Sigmoid colon (tissue), 7 donors: ENCODE results near the gene KCTD15. TPM values are rescaled to one million over a fixed set of nuclear protein-coding genes. Genes with fewer than 3 reads are reported as not detected.

Source experiments
- DNase-seq: peaks from one replicate; pipeline ENCODE4 v3.0.0-alpha.2; 2019
- H3K27ac ChIP-seq, 4 donors: fragments of 200-600 bp; sonication (generic); one replicate each; pipeline ENCODE4 v1.5.1; 2016 to 2019; ENCODE audit warnings: mild to moderate bottlenecking in 1 of 4
- H3K27me3 ChIP-seq, 3 donors: fragments of 200-600 bp; sonication (generic); one replicate each; pipeline ENCODE4 v1.5.1; 2019; ENCODE audit warnings: mild to moderate bottlenecking in 1 of 3
- H3K36me3 ChIP-seq, 4 donors: fragments of 200-600 bp; sonication (generic); one replicate each; pipeline ENCODE4 v1.5.1; 2016 to 2019
- H3K4me1 ChIP-seq, 4 donors: fragments of 200-600 bp; sonication (generic); one replicate each; pipeline ENCODE4 v1.5.1; 2017 to 2019
- H3K4me3 ChIP-seq, 4 donors: fragments of 200-600 bp; sonication (generic); one replicate each; pipeline ENCODE4 v1.5.1; 2017 to 2019; ENCODE audit warnings: mild to moderate bottlenecking in 2 of 4, moderate library complexity in 1 of 4
- H3K9me3 ChIP-seq, 4 donors: fragments of 200-600 bp in 3 of 4; sonication (generic) in 3 of 4; one replicate each; pipeline versions ENCODE4 v1.5.1 to v1.6.1; 2013 to 2019
- EP300 ChIP-seq, 4 donors: sonication (generic); formaldehyde crosslinking; IDR thresholded peaks; one replicate each; pipeline ENCODE4 v1.6.1; 2017; ENCODE audit warnings: antibody characterized with exemption in 4 of 4
- POLR2A ChIP-seq, 2 donors: fragments of 450-650 bp; IDR thresholded peaks; one replicate each; pipeline ENCODE4 v1.6.1; 2016; ENCODE audit warnings: antibody characterized with exemption in 2 of 2, mild to moderate bottlenecking in 2 of 2, moderate library complexity in 2 of 2
- POLR2AphosphoS5 ChIP-seq, 4 donors: sonication (generic); formaldehyde crosslinking; IDR thresholded peaks; one replicate each; pipeline ENCODE4 v1.6.1; 2017; ENCODE audit warnings: antibody characterized with exemption in 4 of 4
- WGBS, 2 donors: extraction: QIAGEN DNeasy Blood & Tissue Kit; methylation state at CpG; one replicate each; pipeline ENCODE4 v1.1.7; 2013; 5-methylcytosine and 5-hydroxymethylcytosine counted together
- intact Hi-C: fragments of 100-400 bp; cut with DNase I; formaldehyde crosslinking; loops from one replicate; pipeline ENCODE4 v1.15.1; 2023
- polyA plus RNA-seq, 3 donors: library from polyadenylated mRNA; stranded (reverse); fragments of 200-250 nt; gene quantifications; one replicate each; pipeline ENCODE4 v1.2.3, GENCODE V29; 2013
- total RNA-seq, 4 donors: library from RNA; depleted of rRNA; stranded (reverse); fragments of >200 nt; gene quantifications; one replicate each; pipeline ENCODE4 v1.1.0, GENCODE V29; 2016
- TF ChIP-seq, protein P1 (sequence below), 4 experiments: fragments of 450-650 bp in 3 of 4; fragments of 200-600 bp in 1 of 4; IDR thresholded peaks; one replicate each; pipeline ENCODE4 v1.5.1; 2016 to 2019; ENCODE audit warnings: antibody characterized with exemption in 4 of 4, mild to moderate bottlenecking in 3 of 4, moderate library complexity in 2 of 4
- donor health status: healthy with polysubstance abuse.
- donor health status: Bipolar disorder and iron deficiency.
- donor health status: healthy.

The KCTD15 gene
- total and polyA plus RNA-seq, 7 donors = 3.0 to 132 (median 52.8) TPM

DNA sequence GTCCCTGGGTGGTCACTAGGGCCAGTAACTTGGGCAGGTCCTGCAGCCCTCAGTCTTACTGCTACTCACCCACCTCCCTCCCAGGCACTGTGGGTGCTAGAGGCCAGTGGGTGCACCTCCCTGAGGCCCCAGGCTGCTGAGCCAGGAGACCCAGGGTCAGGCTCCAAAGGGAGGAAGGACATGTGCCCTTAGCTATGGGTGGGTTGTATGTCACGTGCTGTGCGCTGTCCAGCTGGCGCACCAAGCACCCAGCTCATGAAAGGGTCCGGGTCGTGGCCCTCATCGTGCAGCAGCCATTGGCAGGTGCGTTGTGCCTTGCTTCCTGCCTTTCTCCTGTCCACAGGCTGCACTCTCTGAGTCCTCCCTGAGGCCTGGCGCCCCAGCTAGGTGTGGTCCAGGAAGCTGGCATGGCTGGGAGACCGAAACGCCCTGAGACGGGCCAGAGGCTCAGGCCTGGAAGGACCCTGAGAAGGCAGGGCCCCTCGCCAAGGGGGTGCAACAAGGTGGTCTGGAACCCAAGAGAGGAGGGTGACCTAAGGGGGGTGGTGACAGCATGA lies 47.0 kb upstream of the KCTD15 start:
- TF ChIP-seq, protein P1, sequence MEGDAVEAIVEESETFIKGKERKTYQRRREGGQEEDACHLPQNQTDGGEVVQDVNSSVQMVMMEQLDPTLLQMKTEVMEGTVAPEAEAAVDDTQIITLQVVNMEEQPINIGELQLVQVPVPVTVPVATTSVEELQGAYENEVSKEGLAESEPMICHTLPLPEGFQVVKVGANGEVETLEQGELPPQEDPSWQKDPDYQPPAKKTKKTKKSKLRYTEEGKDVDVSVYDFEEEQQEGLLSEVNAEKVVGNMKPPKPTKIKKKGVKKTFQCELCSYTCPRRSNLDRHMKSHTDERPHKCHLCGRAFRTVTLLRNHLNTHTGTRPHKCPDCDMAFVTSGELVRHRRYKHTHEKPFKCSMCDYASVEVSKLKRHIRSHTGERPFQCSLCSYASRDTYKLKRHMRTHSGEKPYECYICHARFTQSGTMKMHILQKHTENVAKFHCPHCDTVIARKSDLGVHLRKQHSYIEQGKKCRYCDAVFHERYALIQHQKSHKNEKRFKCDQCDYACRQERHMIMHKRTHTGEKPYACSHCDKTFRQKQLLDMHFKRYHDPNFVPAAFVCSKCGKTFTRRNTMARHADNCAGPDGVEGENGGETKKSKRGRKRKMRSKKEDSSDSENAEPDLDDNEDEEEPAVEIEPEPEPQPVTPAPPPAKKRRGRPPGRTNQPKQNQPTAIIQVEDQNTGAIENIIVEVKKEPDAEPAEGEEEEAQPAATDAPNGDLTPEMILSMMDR (IDR thresholded peaks at IDR 0.05) = no peak
- TF ChIP-seq POLR2AphosphoS5 (IDR thresholded peaks at IDR 0.05) (no peak), EP300 (IDR thresholded peaks at IDR 0.05) (no peak), POLR2A (IDR thresholded peaks at IDR 0.05) (no peak)
- Histone ChIP-seq H3K4me3 (no peak overlapping the region), H3K36me3 (no peaks in the 10 kb centered on the region), H3K27me3 (peaks cover 0 to 31% (median 0%) of the 10 kb centered on the region in 3 donors), H3K4me1 (no peaks in the 10 kb centered on the region), H3K9me3 (no peaks in the 10 kb centered on the region), H3K27ac (no peak overlapping the region)
- 80 to 87% methylated on average over 12 of the region's 12 CpGs for WGBS, 2 donors
- intact Hi-C loops = no loop called here
- DNase-seq = no peak

DNA sequence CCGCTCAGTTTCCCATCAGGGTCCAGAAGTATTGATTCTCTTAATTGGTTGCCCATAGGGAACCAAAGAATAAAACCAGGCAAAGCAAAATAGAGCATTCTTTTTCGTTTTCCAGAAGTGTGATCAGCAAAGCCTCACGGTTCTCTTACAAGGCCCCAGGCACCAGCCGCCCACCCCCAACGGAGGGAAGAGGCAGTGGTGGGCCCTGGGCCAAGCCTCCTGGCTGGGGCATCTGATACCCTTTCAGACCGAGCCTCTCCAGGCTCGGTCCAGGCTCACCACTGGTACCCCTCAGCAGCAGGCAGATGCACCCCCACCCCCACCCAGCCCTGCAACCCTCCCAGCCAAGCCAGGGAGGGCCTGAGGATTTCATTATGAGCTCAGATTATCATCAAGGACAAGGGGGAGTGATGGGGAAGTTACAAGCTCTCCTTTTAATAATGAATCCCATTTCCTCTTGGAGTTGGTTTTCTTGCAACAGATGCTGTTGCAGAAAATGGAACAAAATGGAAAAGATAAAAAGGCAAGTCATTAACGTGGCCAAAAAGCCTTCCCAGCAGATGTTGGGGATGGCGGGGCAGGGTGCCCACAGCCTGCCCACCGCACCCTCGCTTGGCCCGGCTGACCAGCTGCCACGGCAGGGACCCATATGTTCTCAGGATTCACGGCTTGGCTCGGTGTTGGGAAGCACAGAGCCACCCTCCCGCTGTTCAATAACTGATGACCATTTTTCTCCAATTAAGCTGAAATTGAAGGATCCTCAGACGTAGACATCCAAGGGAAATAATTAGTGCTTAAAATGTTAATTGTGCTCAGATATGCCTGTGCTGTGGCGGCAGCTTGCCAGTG lies 45.9 kb upstream of the KCTD15 start:
- no peak for DNase-seq
- TF ChIP-seq EP300 (IDR thresholded peaks at IDR 0.05) = no peak
- no peak for TF ChIP-seq POLR2AphosphoS5 (IDR thresholded peaks at IDR 0.05)
- TF ChIP-seq, protein P1 (IDR thresholded peaks at IDR 0.05) = no peak
- no peak for TF ChIP-seq POLR2A (IDR thresholded peaks at IDR 0.05)
- WGBS, 2 donors = 74 to 79% methylated on average over 18 of the region's 18 CpGs
- intact Hi-C loops = no loop called here
- Histone ChIP-seq H3K36me3 (no peaks in the 10 kb centered on the region), H3K27me3 (peaks cover 0 to 25% (median 0%) of the 10 kb centered on the region in 3 donors), H3K9me3 (no peaks in the 10 kb centered on the region), H3K4me1 (no peaks in the 10 kb centered on the region), H3K27ac (no peak overlapping the region), H3K4me3 (no peak overlapping the region)

- no peak for DNase-seq
- Histone ChIP-seq H3K27ac (no peak overlapping the region), H3K27me3 (peaks cover 0 to 22% (median 0%) of the 10 kb centered on the region in 3 donors), H3K36me3 (no peaks in the 10 kb centered on the region), H3K9me3 (no peaks in the 10 kb centered on the region), H3K4me1 (no peaks in the 10 kb centered on the region), H3K4me3 (no peak overlapping the region)
- WGBS, 2 donors = 69 to 81% methylated on average over 5 of the region's 5 CpGs
- intact Hi-C loops = no loop called here
- TF ChIP-seq POLR2AphosphoS5 (IDR thresholded peaks at IDR 0.05) (no peak), POLR2A (IDR thresholded peaks at IDR 0.05) (no peak), EP300 (IDR thresholded peaks at IDR 0.05) (no peak)
- TF ChIP-seq, protein P1 (IDR thresholded peaks at IDR 0.05) = no peak
Measured at GRCh38 chr19:33751436-33751770, 45.3 kb upstream of the KCTD15 start.

GRCh38 chr19:33752018-33752800 lies 44.5 kb upstream of the KCTD15 start:
- no peak overlapping the region for H3K4me3 ChIP-seq
- DNase-seq = no peak
- TF ChIP-seq EP300 (IDR thresholded peaks at IDR 0.05) (no peak), POLR2AphosphoS5 (IDR thresholded peaks at IDR 0.05) (no peak), POLR2A (IDR thresholded peaks at IDR 0.05) (no peak)
- TF ChIP-seq, protein P1 (IDR thresholded peaks at IDR 0.05) = no peak
- no peak overlapping the region for H3K27ac ChIP-seq
- intact Hi-C loops = no loop called here
- peaks cover 0 to 20% (median 0%) of the 10 kb centered on the region in 3 donors for H3K27me3 ChIP-seq
- WGBS, 2 donors = 73 to 74% methylated on average over 27 of the region's 27 CpGs
- H3K4me1 ChIP-seq = no peaks in the 10 kb centered on the region
- no peaks in the 10 kb centered on the region for H3K36me3 ChIP-seq
- no peaks in the 10 kb centered on the region for H3K9me3 ChIP-seq
